Endothelial cell of umbilical vein (primary cell): ENCODE results near the gene PMFBP1. TPM values are rescaled to one million over a fixed set of nuclear protein-coding genes. Genes with fewer than 3 reads are reported as not detected.

Source experiments
- BruUV-seq: library from RNA; stranded (reverse); fragments of 400-500 nt; replicated peaks from 2 replicates; lab custom pipeline; 2021; lab: Mats Ljungman, UMichigan
- CTCF ChIA-PET: fragments of 300-600, 350-600 bp; sonication (Branson Sonifier 250); formaldehyde crosslinking; loops from one replicate; lab custom pipeline; 2021; ENCODE audit warnings: antibody characterized with exemption, inconsistent platforms; lab: Charles Lee
- POLR2A ChIA-PET: fragments of 300-600, 350-600 bp; sonication (Branson Sonifier 250); formaldehyde crosslinking; loops from one replicate; lab custom pipeline; 2021; ENCODE audit warnings: antibody characterized with exemption, inconsistent platforms; lab: Charles Lee
- DNase-seq: peaks from one replicate; pipeline ENCODE4 v3.0.0-alpha.2; 2011; ENCODE audit warnings: low read depth, low spot score
- FAIRE-seq: peaks from 2 replicates; lab custom pipeline; 2011; peaks lifted over from hg19 to GRCh38; lab: Jason Lieb, UNC
- H2AFZ ChIP-seq: 2 replicates; pipeline ENCODE4 v1.6.0; 2012; ENCODE audit warnings: low read depth, low read length, control low read depth, inconsistent platforms
- H3K27ac ChIP-seq: 2 replicates; pipeline ENCODE4 v1.5.1; 2011; ENCODE audit warnings: low read depth, mild to moderate bottlenecking, control low read depth, low read length, moderate library complexity; ENCODE audit not compliant: insufficient read depth
- H3K27me3 ChIP-seq, 2 experiments: 2 replicates each; pipeline versions ENCODE4 v1.6.0 to v1.6.1; 2011; ENCODE audit warnings: low read length in 2 of 2, mixed read lengths in 1 of 2; ENCODE audit not compliant: control insufficient read depth in 2 of 2, insufficient read depth in 2 of 2
- H3K36me3 ChIP-seq, 2 experiments: 2 replicates in 1 of 2; 3 replicates in 1 of 2; pipeline ENCODE4 v1.5.1; 2011; ENCODE audit warnings: low read length in 2 of 2, mild to moderate bottlenecking in 1 of 2, moderate library complexity in 1 of 2; ENCODE audit not compliant: control insufficient read depth in 2 of 2, insufficient read depth in 2 of 2; ENCODE audit errors: extremely low read depth in 1 of 2
- H3K4me1 ChIP-seq: 3 replicates; pipeline ENCODE4 v1.5.1; 2011; ENCODE audit warnings: mild to moderate bottlenecking, low read length; ENCODE audit not compliant: control insufficient read depth, insufficient read depth; ENCODE audit errors: extremely low read depth
- H3K4me2 ChIP-seq: 2 replicates; pipeline ENCODE4 v1.6.1; 2011; ENCODE audit warnings: low read length, control low read depth, mixed read lengths; ENCODE audit not compliant: insufficient read depth
- H3K4me3 ChIP-seq, 3 experiments: fragments of 200-600 bp in 1 of 3; sonication (generic), shearing (Covaris generic) in 1 of 3; replicated peaks in 1 of 3; 2 replicates each; pipeline ENCODE4 v1.5.1; 2011 to 2016; ENCODE audit warnings: control low read depth in 3 of 3, low read length in 3 of 3, mild to moderate bottlenecking in 2 of 3, inconsistent platforms in 1 of 3, low read depth in 1 of 3, moderate library complexity in 1 of 3; ENCODE audit not compliant: insufficient read depth in 1 of 3
- H3K79me2 ChIP-seq: 2 replicates; pipeline ENCODE4 v1.6.0; 2012; ENCODE audit warnings: low read length, inconsistent platforms; ENCODE audit not compliant: control insufficient read depth, insufficient read depth
- H3K9ac ChIP-seq: replicated peaks from 2 replicates; pipeline ENCODE3; 2011; ENCODE audit warnings: low read length, control low read depth; ENCODE audit not compliant: insufficient read depth; ENCODE audit errors: extremely low read depth
- H3K9me1 ChIP-seq: replicated peaks from 3 replicates; pipeline ENCODE4 v1.6.0; 2011; ENCODE audit warnings: mild to moderate bottlenecking, low read length; ENCODE audit not compliant: control insufficient read depth, insufficient read depth; ENCODE audit errors: extremely low read depth
- H3K9me3 ChIP-seq: replicated peaks from 2 replicates; pipeline ENCODE4 v1.5.1; 2012; ENCODE audit warnings: low read length, inconsistent platforms; ENCODE audit not compliant: control insufficient read depth, insufficient read depth
- H4K20me1 ChIP-seq: replicated peaks from 2 replicates; pipeline ENCODE3; 2011; ENCODE audit warnings: mild to moderate bottlenecking, low read length; ENCODE audit not compliant: control insufficient read depth, insufficient read depth; ENCODE audit errors: extremely low read depth
- EZH2 ChIP-seq: IDR thresholded peaks from 2 replicates; pipeline ENCODE4 v1.6.1; 2012; ENCODE audit warnings: borderline replicate concordance, low read depth, mild to moderate bottlenecking, moderate library complexity, low read length, inconsistent platforms; ENCODE audit not compliant: severe bottlenecking
- FOS ChIP-seq: IDR thresholded peaks from 2 replicates; pipeline ENCODE4 v1.6.1; 2011; ENCODE audit warnings: mild to moderate bottlenecking, low read length, moderate library complexity, borderline replicate concordance; ENCODE audit not compliant: insufficient read depth
- GATA2 ChIP-seq: IDR thresholded peaks from 2 replicates; pipeline ENCODE4 v1.7.0; 2011; ENCODE audit warnings: low read depth, mild to moderate bottlenecking, moderate library complexity, mixed read lengths, low read length; ENCODE audit not compliant: insufficient read length, insufficient read depth
- JUN ChIP-seq: IDR thresholded peaks from 2 replicates; pipeline ENCODE4 v1.6.1; 2011; ENCODE audit warnings: borderline replicate concordance, low read depth; ENCODE audit not compliant: insufficient read length, insufficient read depth
- MYC ChIP-seq: IDR thresholded peaks from one replicate; pipeline ENCODE4 v1.6.1; 2011; ENCODE audit warnings: mild to moderate bottlenecking, low read depth, low read length
- POLR2A ChIP-seq: IDR thresholded peaks from 2 replicates; pipeline ENCODE4 v1.6.1; 2012; ENCODE audit warnings: low read depth, mild to moderate bottlenecking, control low read depth, low read length
- POLR2AphosphoS5 ChIP-seq: IDR thresholded peaks from 2 replicates; pipeline ENCODE4 v1.6.1; 2012; ENCODE audit warnings: low read depth, mild to moderate bottlenecking, control low read depth, low read length, moderate library complexity; ENCODE audit not compliant: insufficient read depth
- dilution Hi-C: fragments of 300-500 bp; cut with MboI; formaldehyde crosslinking; loops from one replicate; pipeline ENCODE4 v1.15.0; 2019; ENCODE audit warnings: low sequenced_read_pairs; ENCODE audit not compliant: extremely low pct_ligation_motif_present
- intact Hi-C: fragments of 100-400 bp; cut with micrococcal nuclease; formaldehyde crosslinking; loops from one replicate; pipeline ENCODE4 v1.10.0; 2022
- polyA plus RNA-seq, 4 experiments: library from polyadenylated mRNA; depleted of rRNA in 3 of 4; stranded (reverse) in 3 of 4; unstranded in 1 of 4; fragments of >200 nt; gene quantifications; 2 replicates each; pipeline versions ENCODE4 v1.2.1 to v1.2.3, GENCODE V29; 2011 to 2012; ENCODE audit warnings: missing spikeins in 1 of 4
- total RNA-seq: library from RNA; stranded (reverse); gene quantifications from 2 replicates; pipeline ENCODE4 v1.2.3, GENCODE V29; 2021
- TF ChIP-seq, protein P1 (sequence below): IDR thresholded peaks from 2 replicates; pipeline ENCODE4 v1.6.1; 2011; ENCODE audit not compliant: insufficient read depth, insufficient read length
- TF ChIP-seq, protein P2 (sequence below), 2 donors: IDR thresholded peaks; 1 replicate in 1 of 2; 2 replicates in 1 of 2; pipeline ENCODE4 v1.5.1; 2011; ENCODE audit warnings: low read length in 2 of 2, mild to moderate bottlenecking in 2 of 2, moderate library complexity in 2 of 2, control low read depth in 1 of 2, inconsistent platforms in 1 of 2, low read depth in 1 of 2; ENCODE audit not compliant: insufficient read depth in 1 of 2; ENCODE audit errors: extremely low read depth in 1 of 2

PMFBP1 gene
- total and polyA plus RNA-seq, 2 donors (not counting 3 experiments of a cell fraction or from before 2014, with no cell fraction given), result 0.12 to 0.42 TPM

DNA sequence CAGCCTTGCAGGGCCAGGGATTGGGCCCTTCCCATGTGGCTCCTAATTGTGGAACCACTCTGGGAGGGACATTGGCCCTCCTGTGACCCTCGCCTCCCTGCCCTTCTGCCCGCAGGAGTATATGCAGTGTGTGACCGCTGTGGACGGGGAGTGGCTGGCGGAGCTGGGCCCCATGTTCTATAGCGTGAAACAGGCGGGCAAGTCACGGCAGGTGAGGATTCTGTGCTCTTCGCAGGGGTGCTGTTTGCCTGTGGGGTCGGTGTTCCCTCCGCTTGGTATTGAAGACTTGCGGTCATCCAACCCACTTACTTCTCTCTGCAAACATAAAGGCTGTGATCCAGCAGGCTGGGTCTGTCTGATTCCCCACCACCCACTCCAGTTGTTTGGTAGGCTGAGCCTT is 62.7 kb downstream of the PMFBP1 start:
- FAIRE-seq (no peak), DNase-seq (no peak)
- Histone ChIP-seq H3K27me3 (no peaks in the 10 kb centered on the region), H4K20me1 (no peaks in the 10 kb centered on the region), H3K36me3 (peaks cover 29 to 69% of the 10 kb centered on the region in 2 experiments), H3K27ac (no peak overlapping the region), H2AFZ (no peak overlapping the region), H3K9me3 (no peaks in the 10 kb centered on the region), H3K9me1 (no peaks in the 10 kb centered on the region), H3K79me2 (no peaks in the 10 kb centered on the region), H3K4me1 (no peaks in the 10 kb centered on the region), H3K4me3 (no peak overlapping the region), H3K4me2 (no peak overlapping the region), H3K9ac (no peak overlapping the region)
- CTCF ChIA-PET, result no interaction called here
- no TSS peak for BruUV-seq
- POLR2A ChIA-PET, result no interaction called here
- intact Hi-C loops (no loop called here), dilution Hi-C loops (no loop called here)
- TF ChIP-seq, protein P1, sequence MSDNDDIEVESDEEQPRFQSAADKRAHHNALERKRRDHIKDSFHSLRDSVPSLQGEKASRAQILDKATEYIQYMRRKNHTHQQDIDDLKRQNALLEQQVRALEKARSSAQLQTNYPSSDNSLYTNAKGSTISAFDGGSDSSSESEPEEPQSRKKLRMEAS, result no peak
- TF ChIP-seq FOS (no peak), MYC (no peak), POLR2AphosphoS5 (no peak), GATA2 (no peak), POLR2A (no peak), EZH2 (no peak), JUN (no peak)
- TF ChIP-seq, protein P2, sequence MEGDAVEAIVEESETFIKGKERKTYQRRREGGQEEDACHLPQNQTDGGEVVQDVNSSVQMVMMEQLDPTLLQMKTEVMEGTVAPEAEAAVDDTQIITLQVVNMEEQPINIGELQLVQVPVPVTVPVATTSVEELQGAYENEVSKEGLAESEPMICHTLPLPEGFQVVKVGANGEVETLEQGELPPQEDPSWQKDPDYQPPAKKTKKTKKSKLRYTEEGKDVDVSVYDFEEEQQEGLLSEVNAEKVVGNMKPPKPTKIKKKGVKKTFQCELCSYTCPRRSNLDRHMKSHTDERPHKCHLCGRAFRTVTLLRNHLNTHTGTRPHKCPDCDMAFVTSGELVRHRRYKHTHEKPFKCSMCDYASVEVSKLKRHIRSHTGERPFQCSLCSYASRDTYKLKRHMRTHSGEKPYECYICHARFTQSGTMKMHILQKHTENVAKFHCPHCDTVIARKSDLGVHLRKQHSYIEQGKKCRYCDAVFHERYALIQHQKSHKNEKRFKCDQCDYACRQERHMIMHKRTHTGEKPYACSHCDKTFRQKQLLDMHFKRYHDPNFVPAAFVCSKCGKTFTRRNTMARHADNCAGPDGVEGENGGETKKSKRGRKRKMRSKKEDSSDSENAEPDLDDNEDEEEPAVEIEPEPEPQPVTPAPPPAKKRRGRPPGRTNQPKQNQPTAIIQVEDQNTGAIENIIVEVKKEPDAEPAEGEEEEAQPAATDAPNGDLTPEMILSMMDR (IDR thresholded peaks at IDR 0.05; ENCODE audit: extremely low read depth in 1 of 2, insufficient read depth in 1 of 2, low read depth in 1 of 2, low read length in 2 of 2), result no peak
